HG03354 (cell line): ENCODE measurements around the gene ANAPC15.
A peak's percentile ranks its signal among the peaks of the same experiment; 100 is the strongest.

Experiments used
- ATAC-seq: cut with Tn5 transposase; IDR thresholded peaks from one replicate; pipeline ENCODE4 v1.9.1; 2021; ENCODE audit warnings: mild to moderate bottlenecking; ENCODE audit not compliant: unreplicated experiment, poor library complexity, severe bottlenecking

The ANAPC15 gene

DNA sequence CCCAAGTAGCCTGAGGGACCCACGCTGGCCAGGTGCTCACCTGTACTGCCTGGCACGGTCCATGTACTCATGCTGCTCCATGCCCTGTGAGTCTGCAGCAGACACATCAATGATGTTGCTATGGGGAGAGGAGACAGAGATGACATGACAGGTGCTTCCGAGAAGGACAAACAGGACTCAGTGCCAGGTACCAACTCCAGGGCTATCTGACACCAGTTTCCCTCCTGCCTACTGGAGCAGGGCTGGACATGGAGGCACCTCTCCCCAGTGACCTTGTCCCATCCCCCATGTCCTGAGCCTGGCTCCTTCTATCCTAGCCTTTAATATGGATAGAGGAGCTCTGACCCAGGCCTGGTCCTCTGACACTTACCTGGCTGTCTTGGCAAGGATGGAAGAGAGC lies 13.8 kb downstream of the ANAPC15 start:
- no peak for ATAC-seq

DNA sequence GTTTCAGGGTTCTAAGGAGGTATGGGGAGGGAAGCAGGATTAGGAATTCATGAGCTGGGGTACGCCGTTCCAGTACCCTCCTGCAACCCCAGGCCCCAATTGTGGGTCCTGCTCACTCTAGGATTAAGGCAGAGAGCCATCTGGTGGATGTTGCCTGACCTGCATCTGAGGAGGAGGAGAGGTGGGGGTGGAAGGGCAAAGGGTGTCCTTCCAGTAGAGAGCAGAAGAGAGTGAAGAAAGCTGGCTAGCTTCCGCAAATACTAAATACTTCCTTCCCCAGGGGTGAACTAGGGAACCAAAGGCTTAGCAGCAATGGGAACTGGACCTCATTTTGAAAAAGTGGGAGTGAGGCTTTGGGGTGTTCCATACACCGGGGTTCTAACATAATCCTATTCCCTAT lies 21.2 kb downstream of the ANAPC15 start:
- ATAC-seq = peak; percentile 63

GRCh38 chr11:72088076-72088808 lies 24.3 kb downstream of the ANAPC15 start:
- no peak for ATAC-seq

DNA sequence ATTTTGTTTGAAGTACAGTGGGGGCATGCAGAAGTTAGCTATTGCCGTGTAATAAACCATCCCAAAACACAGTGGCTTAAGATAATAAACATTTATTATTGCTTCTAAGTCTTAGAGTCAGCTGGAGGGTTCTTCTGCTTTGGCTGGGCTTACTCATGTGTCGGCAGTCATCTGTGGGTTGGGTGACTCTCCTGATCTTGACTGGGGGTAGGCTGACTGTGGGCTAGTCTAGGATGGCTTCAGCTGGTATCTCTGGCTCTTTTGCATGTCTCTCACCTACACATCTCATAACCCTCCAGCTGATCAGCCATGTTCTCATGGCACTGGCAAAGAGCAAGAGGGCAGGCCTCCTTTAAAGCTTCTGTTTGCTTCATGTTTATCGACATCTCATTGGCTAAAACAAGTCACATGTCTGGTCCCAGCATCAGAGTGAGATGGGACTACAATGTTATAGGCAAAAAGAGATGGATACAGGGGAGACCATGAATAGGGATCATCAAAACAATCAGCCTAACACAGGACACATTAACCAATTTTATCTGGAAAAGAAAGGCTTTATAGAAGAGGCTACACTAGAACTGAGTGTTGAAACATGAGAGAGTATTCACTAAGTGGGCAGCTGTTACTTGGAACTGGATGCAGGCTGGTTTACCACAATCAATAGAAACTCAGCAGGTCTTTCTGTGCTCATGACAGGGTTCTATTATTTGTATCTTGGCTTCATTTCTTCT lies 26.7 kb downstream of the ANAPC15 start:
- no peak for ATAC-seq

GRCh38 chr11:72084965-72085364 lies 27.5 kb downstream of the ANAPC15 start:
- ATAC-seq = no peak

GRCh38 chr11:72084076-72084475 lies 28.4 kb downstream of the ANAPC15 start:
- no peak for ATAC-seq

DNA sequence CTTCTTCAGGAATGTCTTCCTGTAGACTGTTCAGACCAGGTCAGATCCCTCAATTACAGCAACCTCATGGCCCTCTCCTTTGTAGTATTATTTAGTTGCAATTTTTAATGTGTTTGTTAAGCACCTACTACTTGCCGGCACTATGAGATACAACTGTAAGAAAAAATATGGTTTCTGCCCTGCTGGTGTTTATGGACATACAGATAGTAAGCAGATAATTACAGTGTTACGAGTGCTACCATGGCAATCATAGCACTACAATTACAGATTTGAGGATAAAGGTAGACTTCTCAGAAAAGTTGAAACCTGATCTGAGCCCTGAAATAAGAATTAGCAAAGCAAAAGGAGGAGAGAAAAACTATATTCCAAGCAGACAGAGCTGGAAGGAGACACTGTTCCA lies 29.1 kb downstream of the ANAPC15 start:
- no peak for ATAC-seq

DNA sequence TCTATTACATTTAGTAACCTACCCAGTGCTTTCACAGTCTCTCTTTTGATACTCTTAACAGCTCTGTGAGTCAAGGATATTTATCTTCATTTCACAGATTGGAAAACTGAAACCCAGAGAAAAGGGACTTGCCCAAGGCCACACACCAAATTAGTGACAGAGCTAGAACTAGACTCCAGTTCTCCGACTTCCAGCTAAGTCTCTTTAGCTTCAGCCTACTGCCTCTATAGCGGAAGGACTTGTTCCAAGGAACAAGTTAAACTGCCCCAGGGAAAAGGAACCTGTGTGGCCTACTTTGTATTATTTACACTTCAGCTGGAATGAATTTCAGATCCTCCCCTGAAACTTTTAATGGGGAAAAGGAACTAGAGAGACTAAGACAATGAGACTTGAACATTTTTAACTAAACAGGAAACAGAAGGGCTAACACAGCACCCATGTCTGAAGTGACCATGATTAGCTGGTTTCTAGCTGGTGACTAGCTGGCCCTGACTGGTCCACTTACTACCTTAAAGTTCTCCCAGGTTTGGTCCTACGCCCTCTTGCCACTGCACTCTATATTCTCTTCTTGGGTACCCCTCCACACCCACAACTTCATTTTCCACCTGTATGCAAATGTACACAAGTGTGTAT lies 30.6 kb downstream of the ANAPC15 start:
- no peak for ATAC-seq

GRCh38 chr11:72081184-72081644 lies 31.3 kb downstream of the ANAPC15 start:
- no peak for ATAC-seq

- peak; percentile 94 for ATAC-seq
Measured at GRCh38 chr11:72080326-72081183, 31.9 kb downstream of the ANAPC15 start, which contains the start of the genes LRRC51 and NUMA1. TSS of gene LRRC51 (plus strand) at chr11:72080850. CDS start at chr11:72089084, 8,234 bp downstream. TSS of gene NUMA1 (minus strand) at chr11:72080542. CDS start at chr11:72035943, 44,599 bp downstream.

DNA sequence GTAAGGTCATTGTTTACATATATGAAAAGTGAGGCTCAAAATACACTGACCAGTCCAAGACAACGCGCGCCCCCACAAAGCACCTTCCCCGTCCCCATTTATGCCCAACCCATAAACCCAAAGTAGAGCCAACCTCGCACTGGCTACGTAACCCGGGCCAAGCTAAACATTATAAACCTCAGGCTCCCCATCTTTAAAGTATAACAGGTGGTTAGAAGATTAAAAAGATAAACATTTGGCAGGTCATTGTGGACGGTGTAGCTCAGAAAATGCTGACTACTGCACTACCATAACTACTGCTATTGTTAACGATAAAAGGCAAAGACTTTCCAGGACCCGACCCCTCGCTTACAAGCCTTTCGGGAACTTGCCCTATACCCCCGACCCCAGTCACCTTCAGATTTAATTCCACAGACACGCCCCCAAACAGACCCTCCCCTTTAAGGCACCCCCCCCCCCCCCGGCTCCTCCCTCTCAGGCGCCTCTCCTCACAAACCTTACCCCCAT lies 32.6 kb downstream of the ANAPC15 start:
- ATAC-seq = no peak

- ATAC-seq = no peak
Measured at GRCh38 chr11:72078477-72078876, 34.0 kb downstream of the ANAPC15 start.

- no peak for ATAC-seq
Measured at GRCh38 chr11:72075756-72076155, 36.7 kb downstream of the ANAPC15 start.

DNA sequence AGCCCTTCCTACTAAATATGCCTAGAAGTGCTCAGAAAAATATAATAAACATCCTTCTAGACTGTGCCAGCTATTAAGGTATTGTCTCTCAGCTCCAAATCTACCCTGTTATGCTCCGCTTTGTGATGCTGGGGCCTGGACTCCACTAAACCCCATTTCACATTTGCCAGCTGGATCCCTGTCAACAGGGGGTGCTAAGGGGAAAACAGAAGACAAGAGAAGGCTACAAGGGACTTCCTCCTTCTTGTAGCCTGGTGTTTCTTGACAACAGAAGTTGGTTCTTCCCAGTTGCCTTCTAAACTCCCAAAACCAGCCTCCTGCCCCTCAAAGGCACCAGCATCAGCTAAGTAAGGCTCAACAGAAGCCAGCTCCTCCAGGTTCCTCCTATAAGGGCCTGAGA lies 37.4 kb downstream of the ANAPC15 start:
- no peak for ATAC-seq

- no peak for ATAC-seq
Measured at GRCh38 chr11:72072348-72072747, 40.1 kb downstream of the ANAPC15 start.

- no peak for ATAC-seq
Measured at GRCh38 chr11:72070491-72070890, 42.0 kb downstream of the ANAPC15 start.

DNA sequence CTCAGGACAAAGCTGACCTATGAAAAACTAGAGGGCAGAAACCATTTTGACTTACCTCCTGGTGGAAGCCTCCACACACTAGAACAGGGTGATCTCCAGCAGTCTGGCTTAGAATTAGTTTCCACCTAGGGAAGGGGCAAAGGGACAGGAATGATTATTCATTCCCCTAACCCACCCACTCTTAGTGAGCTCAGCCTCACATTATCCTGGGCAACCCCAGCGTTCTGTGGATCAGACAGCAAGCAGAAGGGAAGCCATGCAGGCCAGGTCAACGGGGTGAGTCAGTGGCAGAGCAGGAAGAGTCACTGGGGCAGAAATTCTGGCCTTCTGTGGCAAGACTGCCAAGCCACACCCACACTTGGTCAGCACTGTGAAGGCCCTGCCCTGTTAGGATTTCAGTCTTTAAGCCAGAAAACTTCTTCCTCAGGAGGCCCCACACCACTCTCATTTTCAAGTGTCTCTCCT lies 42.7 kb downstream of the ANAPC15 start:
- ATAC-seq = no peak

DNA sequence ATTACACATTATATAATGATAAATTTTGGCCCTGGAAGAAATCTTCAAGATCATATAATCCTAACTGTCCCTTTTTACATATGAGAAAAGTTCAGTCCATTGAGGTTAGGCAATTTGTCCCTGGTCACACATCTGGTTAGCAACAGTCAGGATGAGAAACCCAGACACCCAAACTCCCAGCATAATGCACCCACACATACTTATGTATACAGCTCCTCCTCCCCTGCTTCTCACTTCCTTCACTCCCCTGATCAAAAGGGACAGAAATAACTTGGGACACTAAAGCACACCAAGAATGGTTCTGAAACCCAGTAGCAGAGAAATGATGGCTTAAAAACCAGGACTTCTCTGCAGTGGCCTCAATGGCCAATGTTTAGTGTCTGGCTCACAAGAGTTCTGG lies 43.3 kb downstream of the ANAPC15 start:
- ATAC-seq = no peak

DNA sequence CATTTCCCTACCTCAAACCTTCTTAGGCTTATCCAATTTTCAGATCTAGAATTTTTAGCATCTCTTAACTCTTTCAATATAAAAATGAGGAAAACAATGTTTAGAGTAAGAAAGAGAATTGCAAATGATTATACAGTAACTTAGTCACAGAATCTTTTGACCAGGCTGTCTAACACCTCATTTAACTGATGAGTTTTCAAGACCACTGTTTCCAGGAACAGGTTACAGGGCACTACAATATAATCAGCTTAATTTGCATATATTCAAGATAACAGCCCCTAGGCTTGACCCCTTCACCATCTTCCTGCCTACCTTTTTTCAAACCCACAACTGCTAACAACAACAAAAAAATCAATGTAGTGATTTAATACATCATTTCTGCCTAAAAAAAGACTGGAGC lies 44.8 kb downstream of the ANAPC15 start:
- no peak for ATAC-seq
